GM23338 (cell line): ENCODE measurements around the gene GALNT9. TPM values are rescaled to one million over a fixed set of nuclear protein-coding genes. Genes with fewer than 3 reads are reported as not detected.

Source experiments
- ATAC-seq: fragments of 200-7000 bp; cut with Tn5 transposase; 3 replicates; pipeline ENCODE4 v1.9.1; 2020
- DNase-seq: peaks from one replicate; pipeline ENCODE4 v3.0.0-alpha.2; 2015; ENCODE audit warnings: low spot score
- H2AFZ ChIP-seq: fragments of 200-600 bp; sonication (generic); 2 replicates; pipeline ENCODE4 v1.8.0; 2016; ENCODE audit warnings: antibody characterized with exemption, mild to moderate bottlenecking, moderate library complexity
- H3F3A ChIP-seq: fragments of 200-600 bp; sonication (generic); replicated peaks from 2 replicates; pipeline ENCODE4 v1.8.0; 2017; ENCODE audit warnings: antibody characterized with exemption, mixed run types, low read depth
- H3K27ac ChIP-seq: fragments of 200-600 bp; sonication (generic); 2 replicates; pipeline ENCODE4 v1.6.1; 2016; ENCODE audit warnings: low read depth
- H3K27me3 ChIP-seq: fragments of 200-600 bp; sonication (generic); 2 replicates; pipeline ENCODE4 v1.8.0; 2016; ENCODE audit warnings: mild to moderate bottlenecking, mixed run types, moderate library complexity; ENCODE audit not compliant: insufficient read depth
- H3K36me3 ChIP-seq: fragments of 200-600 bp; sonication (generic); 2 replicates; pipeline ENCODE4 v1.8.0; 2016; ENCODE audit warnings: mild to moderate bottlenecking; ENCODE audit not compliant: insufficient read depth
- H3K4me1 ChIP-seq: fragments of 200-600 bp; sonication (generic); 2 replicates; pipeline ENCODE4 v1.8.0; 2016; ENCODE audit warnings: mild to moderate bottlenecking, moderate library complexity; ENCODE audit not compliant: insufficient read depth
- H3K4me2 ChIP-seq: fragments of 200-600 bp; sonication (generic); 2 replicates; pipeline ENCODE4 v1.7.1; 2017; ENCODE audit warnings: mixed run types
- H3K4me3 ChIP-seq: fragments of 200-600 bp; sonication (generic); 2 replicates; pipeline ENCODE4 v1.6.1; 2016; ENCODE audit warnings: mixed run types
- H3K79me2 ChIP-seq: fragments of 200-600 bp; sonication (generic); replicated peaks from 2 replicates; pipeline ENCODE4 v1.8.0; 2017; ENCODE audit warnings: mild to moderate bottlenecking; ENCODE audit not compliant: insufficient read depth
- H3K9me2 ChIP-seq: fragments of 200-600 bp; sonication (generic); 2 replicates; pipeline ENCODE4 v1.8.0; 2017; ENCODE audit not compliant: insufficient read depth
- H4K20me1 ChIP-seq: fragments of 200-600 bp; sonication (generic); replicated peaks from 2 replicates; pipeline ENCODE4 v1.8.0; 2017; ENCODE audit warnings: mild to moderate bottlenecking; ENCODE audit not compliant: insufficient read depth
- H3K27ac Mint-ChIP-seq: 2 replicates; pipeline ENCODE4 v1.8.0; 2020; ENCODE audit warnings: inconsistent platforms, mild to moderate bottlenecking, moderate library complexity, mixed read lengths
- H3K27me3 Mint-ChIP-seq: 3 replicates; pipeline ENCODE4 v1.8.0; 2022; ENCODE audit warnings: low read depth, mild to moderate bottlenecking, moderate library complexity, mixed read lengths, inconsistent platforms; ENCODE audit not compliant: insufficient read depth, poor library complexity
- H3K36me3 Mint-ChIP-seq: 3 replicates; pipeline ENCODE4 v1.8.0; 2021; ENCODE audit warnings: low read depth, mild to moderate bottlenecking, inconsistent platforms, moderate library complexity, mixed read lengths
- H3K4me1 Mint-ChIP-seq: 3 replicates; pipeline ENCODE4 v1.8.0; 2020; ENCODE audit warnings: mild to moderate bottlenecking, inconsistent platforms, mixed read lengths
- H3K4me3 Mint-ChIP-seq: 3 replicates; pipeline ENCODE4 v1.8.0; 2021; ENCODE audit warnings: moderate library complexity, mild to moderate bottlenecking, inconsistent platforms, mixed read lengths
- H3K9me3 Mint-ChIP-seq: 3 replicates; pipeline ENCODE4 v1.8.0; 2020; ENCODE audit warnings: moderate library complexity, mild to moderate bottlenecking, inconsistent platforms, mixed read lengths
- CREB1 ChIP-seq: fragments of 250-450 bp; sonication (Bioruptor Pico); IDR thresholded peaks from 2 replicates; pipeline ENCODE4 v1.5.0; 2020; ENCODE audit warnings: low read depth, mild to moderate bottlenecking, moderate library complexity
- ETS1 ChIP-seq: IDR thresholded peaks from 2 replicates; pipeline ENCODE4 v1.6.1; 2016; ENCODE audit warnings: antibody characterized with exemption
- EZH2phosphoT487 ChIP-seq: fragments of 200-600 bp; sonication (generic); IDR thresholded peaks from one replicate; pipeline ENCODE4 v1.8.1; 2018; ENCODE audit warnings: antibody characterized with exemption; ENCODE audit not compliant: unreplicated experiment
- JUNB ChIP-seq: IDR thresholded peaks from one replicate; pipeline ENCODE4 v1.6.1; 2016; ENCODE audit warnings: antibody characterized with exemption; ENCODE audit not compliant: unreplicated experiment
- NANOG ChIP-seq: IDR thresholded peaks from 2 replicates; pipeline ENCODE4 v1.6.1; 2016; ENCODE audit warnings: antibody characterized with exemption, borderline replicate concordance
- POLR2AphosphoS5 ChIP-seq: IDR thresholded peaks from 2 replicates; pipeline ENCODE4 v1.6.1; 2016; ENCODE audit warnings: antibody characterized with exemption, low read depth
- REST ChIP-seq: IDR thresholded peaks from one replicate; pipeline ENCODE4 v1.6.1; 2018; ENCODE audit warnings: antibody characterized with exemption; ENCODE audit not compliant: unreplicated experiment
- ZNF114 ChIP-seq: fragments of 250-450 bp; sonication (Bioruptor Pico); IDR thresholded peaks from 2 replicates; pipeline ENCODE4 v1.5.0; 2020; ENCODE audit warnings: mild to moderate bottlenecking, moderate library complexity
- ZNF331 ChIP-seq: fragments of 250-450 bp; sonication (Bioruptor Pico); IDR thresholded peaks from 2 replicates; pipeline ENCODE4 v1.5.0; 2020; ENCODE audit warnings: low read depth, mild to moderate bottlenecking, moderate library complexity
- polyA plus RNA-seq: library from polyadenylated mRNA; unstranded; fragments of >200 nt; fragmentation: Nextera tagmentation; extraction: Ambion mirVana; gene quantifications from 2 replicates; pipeline ENCODE4 v1.2.1, GENCODE V29; 2016
- total RNA-seq: library from RNA; depleted of rRNA; stranded (reverse); fragments of >200 nt; shearing (Covaris generic); gene quantifications from 2 replicates; pipeline ENCODE4 v1.2.3, GENCODE V29; 2014

GALNT9 gene
- total and polyA plus RNA-seq, 2 experiments from 2014 or later = 0.81 to 2.5 TPM

GRCh38 chr12:132159555-132160003 is 169.8 kb downstream of the GALNT9 start (continued):
- TF ChIP-seq REST = no peak
- TF ChIP-seq ZNF114 = no peak
- TF ChIP-seq ETS1 = no peak
- no peak for TF ChIP-seq POLR2AphosphoS5
- TF ChIP-seq JUNB = no peak
- TF ChIP-seq NANOG = no peak
- no peak for TF ChIP-seq ZNF331 (CRISPR knock-in tag)
- TF ChIP-seq CREB1 (CRISPR knock-in tag) = no peak
- no peak for TF ChIP-seq EZH2phosphoT487

DNA sequence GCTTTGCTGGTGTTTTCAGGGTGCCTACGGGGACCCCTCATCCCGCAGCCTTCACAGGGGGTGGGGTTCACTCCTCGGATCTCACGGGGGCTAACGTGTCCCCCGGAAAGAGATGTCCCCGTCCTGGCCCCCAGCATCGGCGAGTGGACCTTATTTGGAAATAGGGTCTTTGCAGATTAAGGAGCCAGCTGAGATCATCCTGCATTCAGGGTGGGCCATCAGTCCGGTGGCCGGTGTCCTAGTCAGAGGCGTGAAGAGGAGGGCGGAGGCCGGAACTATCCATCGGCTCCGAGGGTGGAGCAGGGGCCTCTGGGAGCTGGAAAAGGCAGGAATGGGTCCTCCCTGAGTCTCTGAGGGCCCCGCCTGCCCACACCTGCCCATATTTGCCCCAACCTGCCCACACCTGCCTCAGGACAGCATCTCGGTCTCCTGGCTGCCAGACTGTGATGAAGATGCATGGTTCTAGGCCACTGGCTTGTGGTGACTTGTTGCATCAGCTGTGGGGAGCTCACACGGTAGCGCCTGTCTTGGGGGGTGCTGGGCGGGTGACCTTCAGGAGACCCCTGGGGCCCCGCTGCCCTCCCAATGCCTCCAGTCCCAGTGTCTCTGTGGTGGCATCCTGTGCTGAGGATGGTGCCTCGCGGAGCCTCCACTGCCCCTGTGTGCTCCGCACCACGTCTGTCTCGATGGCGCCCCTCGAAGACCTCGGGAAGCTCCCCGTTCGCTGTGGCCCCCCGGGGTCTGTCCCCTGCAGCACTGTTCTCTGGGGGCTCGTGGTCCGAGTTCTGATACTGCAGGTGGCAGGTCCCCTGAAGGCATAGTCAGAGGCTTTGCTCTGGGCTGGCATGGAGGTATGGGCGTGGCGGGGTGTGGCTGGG is 170.5 kb downstream of the GALNT9 start:
- no peaks in the 10 kb centered on the region; the same call in 1 of the 3 replicates for H3K36me3 Mint-ChIP-seq
- Histone ChIP-seq H4K20me1 (no peaks in the 10 kb centered on the region), H3K79me2 (no peaks in the 10 kb centered on the region), H3K4me2 (no peak overlapping the region), H3K36me3 (no peaks in the 10 kb centered on the region), H3K9me2 (no peaks in the 10 kb centered on the region), H3F3A (peaks cover 24% of the 10 kb centered on the region), H3K27ac (no peak overlapping the region), H3K4me1 (no peaks in the 10 kb centered on the region), H3K27me3 (no peaks in the 10 kb centered on the region), H2AFZ (no peak overlapping the region), H3K4me3 (no peak overlapping the region)
- peaks cover 13% of the 10 kb centered on the region for H3K27me3 Mint-ChIP-seq
- H3K4me3 Mint-ChIP-seq = no peak overlapping the region
- H3K9me3 Mint-ChIP-seq = no peaks in the 10 kb centered on the region
- H3K4me1 Mint-ChIP-seq = no peaks in the 10 kb centered on the region
- ATAC-seq (no peak), DNase-seq (no peak)
- TF ChIP-seq NANOG = no peak
- no peak for TF ChIP-seq EZH2phosphoT487
- H3K27ac Mint-ChIP-seq = no peak overlapping the region
